Middle frontal gyrus (tissue), 1 donor: ENCODE measurements around the gene DAAM2.

ENCODE experiments used
- DNase-seq: peaks from one replicate; pipeline ENCODE4 v3.0.0-alpha.2; 2015; ENCODE audit warnings: low spot score; ENCODE audit errors: extremely low spot score

Gene DAAM2

DNA sequence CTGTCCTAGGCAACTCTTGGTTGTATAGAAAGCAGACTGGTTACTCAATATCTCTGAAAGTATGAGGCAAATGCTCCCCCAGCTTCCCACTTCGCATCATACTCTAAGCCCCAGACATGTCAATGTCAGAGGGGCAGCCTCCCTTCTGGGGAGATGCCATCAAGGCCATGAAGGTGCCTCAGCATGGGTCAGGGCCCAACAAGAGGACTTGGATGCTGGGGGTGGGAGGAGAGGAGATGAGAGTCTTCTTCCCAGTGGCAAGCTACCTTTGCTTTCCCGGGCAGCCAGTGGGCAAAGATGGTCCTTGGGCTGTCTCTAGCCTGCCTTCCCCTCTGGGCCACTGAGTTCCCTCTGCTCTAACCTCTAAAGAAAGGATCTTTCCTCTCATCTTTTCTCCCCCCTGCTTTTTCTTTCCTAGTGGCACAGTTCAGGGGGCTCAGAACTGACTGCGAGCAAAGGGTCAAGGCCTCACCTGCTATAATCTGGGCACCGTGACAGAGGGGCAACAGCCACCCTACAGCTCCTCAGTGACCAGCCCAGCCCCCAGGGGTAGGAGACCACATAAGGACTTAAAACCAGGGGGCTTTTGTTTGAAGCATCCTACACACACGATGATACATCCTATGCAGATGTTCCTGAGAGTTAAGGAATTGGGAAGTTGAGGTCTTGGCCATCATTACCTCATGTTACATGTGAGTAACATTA lies 115.8 kb downstream of the DAAM2 start:
- DNase-seq, result no peak

DNA sequence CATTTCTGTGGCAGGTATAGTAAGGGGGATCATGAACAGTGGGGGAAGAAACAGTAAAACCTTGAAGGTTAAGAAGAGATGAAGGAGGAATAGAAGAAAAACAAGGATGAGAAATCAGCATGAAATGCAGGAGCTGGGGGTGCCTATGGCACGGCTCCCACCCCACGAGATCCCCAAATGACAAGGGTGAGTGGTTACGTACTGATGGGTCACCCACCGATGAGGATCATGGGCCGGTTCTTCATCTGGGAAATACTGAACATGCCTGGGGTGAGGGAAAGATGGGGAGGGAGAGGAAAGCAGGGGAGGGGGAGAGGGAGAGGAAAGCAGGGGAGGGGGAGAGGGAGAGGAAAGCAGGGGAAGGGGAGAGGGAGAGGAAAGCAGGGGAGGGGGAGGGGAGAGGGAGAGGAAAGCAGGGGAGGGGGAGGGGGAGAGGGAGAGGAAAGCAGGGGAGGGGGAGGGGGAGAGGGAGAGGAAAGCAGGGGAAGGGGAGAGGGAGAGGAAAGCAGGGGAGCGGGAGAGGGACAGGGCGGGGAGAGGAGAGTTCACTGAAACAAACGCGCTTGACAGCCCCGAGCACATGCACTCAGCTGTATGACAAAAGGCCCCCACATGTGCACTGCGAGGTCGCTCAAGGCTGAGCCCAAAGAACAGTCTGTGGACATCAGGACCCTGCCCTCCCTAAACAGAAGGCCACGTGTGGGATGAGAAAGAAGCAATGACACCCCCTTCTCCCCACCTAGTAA lies 116.8 kb downstream of the DAAM2 start:
- DNase-seq, result no peak

DNA sequence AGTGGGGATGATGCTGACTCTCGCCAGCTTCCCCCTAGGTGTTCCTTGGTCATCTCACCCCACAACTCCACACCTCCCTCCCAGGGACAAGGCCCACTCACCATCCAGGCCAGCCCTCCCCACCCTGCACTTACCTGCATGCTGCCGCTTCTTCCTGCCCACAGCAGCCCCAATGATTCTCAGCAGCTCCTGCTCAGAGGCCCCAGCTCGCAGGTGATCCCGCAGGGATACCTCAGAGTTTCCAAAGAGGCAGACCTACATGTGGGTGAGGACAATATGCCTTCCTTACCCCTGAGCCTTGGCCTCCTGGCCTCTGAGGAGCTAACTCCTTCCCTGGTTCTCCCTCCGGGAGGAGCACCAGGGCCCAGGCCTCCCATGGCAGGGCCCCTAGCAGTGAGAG lies 117.5 kb downstream of the DAAM2 start:
- DNase-seq, result no peak

DNA sequence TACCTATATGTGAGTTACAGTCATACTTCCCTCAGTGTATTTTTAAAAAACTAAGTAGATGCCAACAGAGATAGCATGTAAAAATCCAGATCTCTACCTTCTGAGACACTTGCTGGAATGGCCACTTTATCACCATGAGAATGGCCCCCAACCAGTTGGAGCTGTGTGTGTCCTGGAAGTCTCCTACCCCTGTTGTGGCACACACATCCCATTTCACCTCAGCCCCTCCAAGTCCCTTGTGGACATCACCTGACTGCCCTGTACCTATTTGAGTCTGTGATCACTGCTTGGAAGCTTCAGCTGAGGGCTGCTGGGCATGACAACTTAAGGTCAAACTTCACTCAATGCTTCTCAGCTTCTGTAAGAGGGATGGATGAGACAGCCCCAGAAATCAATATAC lies 118.0 kb downstream of the DAAM2 start:
- no peak for DNase-seq

DNA sequence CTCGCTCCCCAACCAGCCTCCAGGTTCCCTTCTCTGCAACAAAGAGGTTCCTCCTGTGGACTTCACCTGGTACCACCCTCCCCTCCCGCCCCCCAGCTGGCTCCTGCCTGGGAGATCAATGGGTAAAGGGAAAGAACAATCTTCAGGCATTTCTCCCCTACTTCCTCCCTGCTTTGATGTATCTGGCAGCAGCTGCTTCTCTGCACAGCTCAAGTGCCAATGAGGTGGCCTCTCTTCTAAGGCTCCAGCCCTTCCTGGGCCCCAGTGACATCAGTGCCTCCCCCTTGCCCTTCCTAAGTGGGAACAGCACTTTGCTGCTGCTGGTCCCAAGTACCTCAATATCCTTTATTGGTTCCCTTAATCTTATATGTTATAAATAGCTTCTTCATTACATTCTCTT lies 118.6 kb downstream of the DAAM2 start:
- no peak for DNase-seq

DNA sequence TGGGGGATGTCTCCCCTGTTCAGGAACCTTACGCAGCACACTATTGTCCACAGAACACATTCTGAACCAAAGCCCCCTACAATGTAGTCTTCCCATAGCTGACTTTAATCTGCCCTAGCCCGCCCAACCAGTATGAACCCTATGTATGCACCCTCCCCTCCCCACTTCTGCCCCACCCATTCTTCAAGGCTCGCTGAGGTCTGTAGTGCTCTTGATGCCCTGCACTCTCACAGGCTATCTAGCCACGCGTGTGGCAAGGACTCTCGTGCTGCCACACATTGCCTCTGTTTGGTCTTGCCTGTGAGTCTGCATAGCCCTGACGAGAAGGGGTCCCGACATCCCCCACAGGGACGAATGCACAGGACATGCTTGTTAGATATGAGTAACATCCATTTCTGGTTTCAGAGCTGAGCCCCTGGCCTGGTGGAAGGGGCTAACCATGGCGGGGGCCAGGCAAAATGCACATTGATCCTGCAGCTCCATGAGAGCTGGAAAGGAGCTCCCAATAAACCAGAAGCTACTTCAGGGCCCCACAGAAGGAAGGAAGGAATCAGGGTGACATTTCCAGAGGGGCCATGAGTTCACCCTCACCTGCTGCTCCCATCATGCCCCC lies 119.4 kb downstream of the DAAM2 start:
- DNase-seq, result no peak

DNA sequence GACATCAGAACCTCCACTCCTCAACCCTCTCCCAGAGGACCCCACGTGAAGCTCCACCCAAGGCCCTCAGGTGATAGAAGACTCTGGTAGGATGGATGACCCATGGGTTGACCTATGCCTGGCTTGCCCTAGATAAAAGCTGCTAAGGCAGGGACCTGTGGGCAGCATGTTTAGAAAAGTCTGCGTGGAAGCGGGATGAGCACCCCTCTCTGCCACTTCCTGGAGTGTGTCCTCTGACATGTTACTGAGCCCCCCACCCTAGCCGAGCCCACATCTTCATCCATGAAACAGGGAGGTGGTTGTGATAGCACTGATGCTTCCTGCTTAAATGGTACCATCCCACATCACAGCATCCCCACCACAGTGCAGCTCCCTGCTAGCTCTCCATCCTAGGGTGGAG lies 120.3 kb downstream of the DAAM2 start:
- no peak for DNase-seq

DNA sequence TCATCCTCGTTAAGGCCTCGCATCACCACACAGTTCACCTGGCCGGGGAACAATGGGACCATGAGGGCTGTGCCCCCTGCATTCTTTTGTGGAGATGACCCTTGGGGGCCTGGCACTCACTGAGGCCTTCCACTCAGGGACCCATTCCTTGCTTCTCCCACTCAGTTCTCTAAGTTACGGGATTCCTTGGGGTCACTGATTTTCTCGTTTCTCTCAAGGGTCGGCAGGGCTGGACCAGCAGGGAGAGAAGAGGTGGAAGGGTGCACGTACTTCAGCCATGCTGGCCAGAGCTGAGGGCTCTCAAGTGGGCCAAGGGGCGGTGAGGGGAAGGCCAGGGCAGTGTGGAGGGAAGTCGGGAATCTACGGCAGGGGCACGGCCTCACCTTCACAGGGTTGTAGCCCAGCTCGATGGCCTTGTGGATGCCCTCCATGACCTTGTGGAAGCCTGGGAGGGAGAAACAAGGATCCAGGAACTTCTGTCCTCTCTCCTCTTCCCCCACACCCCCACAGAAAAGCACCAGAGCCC lies 121.3 kb downstream of the DAAM2 start:
- DNase-seq, result no peak

DNA sequence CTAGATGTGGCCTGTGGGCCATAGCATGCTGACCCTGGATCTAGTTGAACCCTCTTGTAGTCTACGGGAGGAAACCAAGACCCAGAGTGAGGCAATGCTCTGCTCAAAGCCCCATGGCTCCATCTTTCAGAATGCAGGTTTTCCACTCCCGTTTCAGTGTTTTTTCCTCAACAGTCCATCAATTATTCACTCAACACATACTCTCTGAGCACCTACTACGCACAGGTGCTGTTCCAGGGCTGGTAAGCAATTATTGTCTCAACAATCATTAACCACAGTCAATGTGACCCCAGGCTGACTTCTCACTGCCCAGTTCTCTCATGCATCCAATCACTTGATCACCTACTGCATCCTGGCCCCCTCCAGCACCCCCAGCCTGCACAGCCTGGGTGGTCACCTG lies 122.1 kb downstream of the DAAM2 start:
- DNase-seq, result no peak

DNA sequence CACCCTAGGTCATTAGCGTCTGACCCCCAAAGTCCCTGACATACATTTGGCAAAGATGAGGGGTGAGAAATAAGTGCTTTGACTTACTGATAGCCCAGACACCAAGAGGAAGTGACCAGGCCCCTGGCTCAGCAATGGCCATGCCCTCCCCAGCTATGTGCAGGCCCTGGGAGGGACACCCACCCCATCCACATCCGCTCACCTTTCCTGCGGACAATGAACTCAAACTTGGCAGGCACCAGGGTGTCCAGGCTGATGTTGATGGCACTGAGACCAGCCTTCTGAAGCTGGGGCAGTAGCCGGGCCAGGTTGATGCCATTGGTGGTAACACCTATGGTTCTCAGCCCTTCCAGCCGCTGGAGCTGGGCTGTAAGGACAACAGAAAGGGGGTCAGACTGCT lies 123.7 kb downstream of the DAAM2 start:
- DNase-seq, result no peak

DNA sequence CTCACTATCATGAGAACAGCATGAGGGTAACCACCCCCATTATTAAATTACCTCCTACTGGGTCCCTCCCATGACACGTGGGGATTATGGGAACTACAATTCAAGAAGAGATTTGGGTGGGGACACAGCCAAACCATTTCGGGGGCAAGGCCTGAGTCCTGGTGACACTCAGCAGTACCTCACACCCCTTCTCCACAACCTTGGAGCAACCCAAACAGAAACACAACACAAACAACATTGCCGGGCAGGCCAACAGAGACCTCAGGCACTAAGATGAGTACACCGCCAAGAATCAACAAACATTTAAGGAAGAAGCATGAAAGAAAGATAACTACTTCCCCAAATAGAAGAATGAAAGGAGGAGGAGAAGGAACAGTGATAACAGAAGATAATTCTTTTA lies 125.2 kb downstream of the DAAM2 start:
- DNase-seq, result no peak

DNA sequence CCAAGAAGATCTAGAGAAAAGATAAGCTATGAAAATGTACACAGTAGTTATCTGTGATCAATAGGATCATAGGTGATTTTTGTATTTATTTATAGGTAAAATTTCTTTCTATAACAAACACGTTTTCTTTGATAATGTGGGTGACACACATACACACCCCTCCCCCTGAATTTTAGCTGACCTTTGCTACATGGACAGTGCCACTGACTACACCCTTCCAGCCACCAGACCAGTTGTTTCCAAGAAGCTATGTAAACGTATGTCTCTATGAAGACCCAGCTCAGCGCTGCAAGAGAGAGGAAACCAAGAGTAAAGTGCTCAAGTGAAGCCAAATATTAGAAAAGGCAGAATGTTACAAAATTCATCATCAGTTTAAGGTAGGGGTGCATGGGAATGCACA lies 125.8 kb downstream of the DAAM2 start:
- no peak for DNase-seq

DNA sequence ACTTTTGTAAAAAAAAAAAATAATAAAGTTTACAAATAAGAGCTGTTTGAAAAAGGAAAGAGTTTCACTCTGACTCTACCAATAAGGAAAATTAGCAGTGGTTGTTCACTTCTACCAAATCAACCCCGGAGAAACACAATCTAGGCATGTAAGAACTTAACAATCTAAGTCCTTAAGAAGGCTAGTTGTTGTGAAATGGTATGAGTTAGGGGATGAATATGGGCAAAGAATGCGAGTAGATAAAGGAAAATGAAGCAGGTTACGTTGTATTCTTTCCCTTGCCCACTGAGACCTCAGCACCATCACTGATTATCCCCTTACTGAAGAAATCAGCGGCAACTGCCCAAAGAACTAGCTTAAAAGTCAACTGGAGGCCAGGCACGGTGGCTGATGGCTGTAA lies 126.7 kb downstream of the DAAM2 start:
- DNase-seq, result no peak

DNA sequence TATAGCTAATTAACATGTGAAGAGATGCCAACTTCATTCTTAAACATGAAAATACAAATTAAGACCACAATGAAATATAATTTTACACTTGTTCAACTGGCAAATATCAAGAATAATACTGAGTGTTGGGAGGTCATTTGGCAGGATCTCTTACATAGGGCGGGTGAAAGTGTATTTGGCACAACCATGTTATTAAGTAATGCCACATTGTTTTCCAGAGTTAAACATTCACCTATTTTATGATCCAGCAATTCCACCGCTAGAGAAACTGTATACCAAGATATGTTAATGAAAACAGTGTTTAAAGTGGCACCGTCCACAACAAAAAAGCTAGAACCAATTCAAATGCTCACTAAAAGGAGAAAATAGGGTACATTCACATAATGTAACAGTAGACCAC lies 128.0 kb downstream of the DAAM2 start:
- DNase-seq, result no peak

DNA sequence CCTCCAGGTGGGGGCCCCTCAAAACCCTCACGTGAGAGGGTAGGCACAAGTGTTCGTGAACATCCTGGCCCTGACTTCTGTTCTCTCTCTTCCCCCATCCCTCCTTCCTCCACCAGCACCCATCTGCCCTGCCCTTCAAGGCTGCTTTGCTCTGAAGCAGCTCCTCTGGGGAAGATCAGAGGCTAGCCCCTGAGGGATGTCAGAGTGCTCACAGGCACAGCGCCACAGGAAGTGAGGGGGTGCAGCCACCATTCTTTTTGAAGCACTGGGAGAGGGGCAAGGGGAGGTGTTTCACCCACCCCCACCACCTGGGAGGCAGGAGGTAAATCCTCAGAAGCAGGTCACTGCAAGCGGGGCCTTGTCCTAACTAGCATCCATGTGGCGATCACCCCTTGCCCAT lies 130.6 kb downstream of the DAAM2 start:
- DNase-seq, result no peak

DNA sequence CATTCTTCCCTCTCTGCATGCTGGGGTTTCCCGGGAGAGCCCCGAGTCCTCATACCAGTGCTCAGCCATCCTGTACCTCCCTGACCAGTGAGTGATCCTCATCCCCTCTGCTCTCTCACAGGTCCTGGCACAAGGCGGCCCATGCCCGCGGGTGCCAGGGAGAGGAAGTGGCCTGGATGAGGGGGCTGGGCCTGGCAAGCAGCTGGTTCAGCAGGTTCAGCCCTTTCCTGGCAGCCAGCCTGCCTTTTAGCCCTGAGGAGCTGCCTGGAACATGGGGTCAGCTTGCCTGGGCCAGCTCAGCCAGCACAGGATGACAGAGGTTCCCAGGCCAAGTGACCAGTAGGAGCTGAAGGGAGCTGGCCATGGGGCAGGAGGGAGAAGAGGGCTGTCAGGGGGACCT lies 131.2 kb downstream of the DAAM2 start:
- no peak for DNase-seq

DNA sequence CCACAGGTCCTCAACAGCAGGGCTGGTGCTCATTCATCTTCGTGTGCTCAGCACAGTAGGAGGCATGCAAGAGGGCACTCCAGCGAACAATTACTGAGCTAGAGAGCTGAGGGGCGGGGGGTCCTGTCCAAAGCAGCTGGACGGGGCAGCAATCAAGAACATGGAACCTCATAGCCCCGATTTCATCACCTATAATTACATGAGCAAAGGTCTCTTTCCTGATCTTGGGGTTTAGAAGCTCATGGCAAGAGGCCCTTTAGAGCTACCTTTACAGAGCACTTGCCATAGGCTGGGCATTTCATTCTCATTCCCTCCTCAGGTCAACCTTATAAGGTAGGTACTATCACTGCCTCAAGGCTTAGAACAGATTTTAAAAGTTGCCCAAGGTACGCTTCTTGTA lies 131.7 kb downstream of the DAAM2 start:
- no peak for DNase-seq

DNA sequence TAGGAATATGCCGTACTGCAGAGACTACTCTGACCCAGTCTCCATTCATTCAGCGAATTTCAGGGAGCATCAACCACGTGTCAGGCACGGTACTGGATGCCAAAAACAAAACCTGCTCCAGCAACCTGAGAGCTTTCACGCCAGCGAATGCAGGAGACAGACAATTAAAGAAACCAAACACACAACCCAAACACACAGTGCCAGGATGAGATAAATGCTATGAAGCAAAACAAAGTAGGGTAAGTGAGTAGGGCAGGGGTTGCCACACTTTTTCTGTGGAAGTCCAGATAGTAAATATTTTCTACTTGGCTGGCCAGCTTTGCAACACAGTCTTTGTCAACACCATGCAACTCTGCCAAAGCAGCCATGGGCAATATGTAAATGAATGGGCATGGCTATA lies 132.1 kb downstream of the DAAM2 start:
- DNase-seq, result no peak

DNA sequence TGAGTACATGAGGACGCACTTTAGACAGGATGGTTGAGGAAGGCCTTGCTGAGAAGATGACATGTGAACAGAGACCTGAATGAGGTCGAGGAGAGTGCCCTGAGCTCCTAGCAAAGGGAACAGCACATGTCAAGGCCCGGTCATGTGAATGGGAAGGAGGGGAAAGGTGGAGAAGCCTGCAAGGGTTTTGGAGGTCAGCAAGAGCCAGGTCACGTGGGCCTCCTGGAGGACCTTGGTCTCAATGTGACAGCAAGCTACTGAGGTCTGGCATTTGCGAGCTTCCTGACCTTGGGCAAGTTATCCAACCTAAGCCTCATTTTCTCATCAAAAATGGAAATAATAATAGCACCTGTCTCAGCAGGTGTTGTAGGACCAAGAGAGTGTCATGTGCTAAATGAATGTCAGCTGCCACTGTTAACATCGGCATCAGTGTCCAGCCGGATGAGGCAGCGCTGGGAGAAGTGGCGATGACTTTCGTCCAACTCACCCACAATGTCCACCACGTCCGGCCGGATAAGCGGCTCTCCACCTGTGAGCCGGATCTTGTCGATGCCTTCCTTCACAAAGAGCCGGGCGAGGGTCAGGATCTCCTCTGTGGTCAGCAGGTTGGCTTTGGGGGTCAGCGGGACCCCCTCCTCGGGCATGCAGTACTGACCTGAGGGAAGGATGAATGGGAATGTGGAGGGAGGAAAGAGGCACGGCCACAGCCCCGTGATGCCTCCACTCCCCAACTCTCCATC lies 133.2 kb downstream of the DAAM2 start:
- no peak for DNase-seq

DNA sequence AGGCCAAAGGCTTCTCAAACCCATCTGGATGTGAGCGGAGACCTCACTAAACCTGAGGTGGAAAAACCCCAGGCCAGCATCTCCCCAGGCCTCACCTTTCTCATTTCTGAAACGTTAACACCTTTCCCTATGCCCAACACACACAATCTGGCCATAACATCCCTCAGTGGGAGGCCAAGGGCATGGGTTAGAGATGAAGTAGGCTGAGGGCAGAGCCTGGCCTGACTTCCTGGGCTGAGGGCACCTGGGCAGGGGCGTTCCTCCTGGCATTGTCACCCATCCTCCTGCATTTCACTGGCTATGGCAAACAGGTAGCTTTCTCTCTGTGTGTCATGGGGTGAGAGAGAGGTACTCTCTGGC lies 133.7 kb downstream of the DAAM2 start:
- DNase-seq, result no peak

DNA sequence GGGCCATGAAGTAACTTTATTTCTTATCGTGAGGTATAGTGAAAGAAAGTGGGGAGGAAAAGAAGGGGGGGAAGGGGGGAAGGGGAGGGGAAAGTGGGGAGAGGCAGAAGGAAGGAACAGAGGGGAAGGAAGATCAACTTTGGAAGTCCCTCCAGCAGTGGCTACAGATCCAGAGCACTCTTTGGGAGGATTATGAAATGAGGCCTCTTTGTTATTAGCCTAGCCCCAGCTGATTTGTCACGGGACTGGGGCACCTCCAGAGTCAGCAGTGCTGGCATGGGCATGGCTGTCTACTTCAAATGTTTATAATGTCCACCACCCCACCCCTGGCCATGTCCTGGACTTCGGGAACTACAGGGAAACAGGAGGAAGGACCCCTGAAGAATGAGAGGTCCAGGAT lies 134.5 kb downstream of the DAAM2 start:
- no peak for DNase-seq

DNA sequence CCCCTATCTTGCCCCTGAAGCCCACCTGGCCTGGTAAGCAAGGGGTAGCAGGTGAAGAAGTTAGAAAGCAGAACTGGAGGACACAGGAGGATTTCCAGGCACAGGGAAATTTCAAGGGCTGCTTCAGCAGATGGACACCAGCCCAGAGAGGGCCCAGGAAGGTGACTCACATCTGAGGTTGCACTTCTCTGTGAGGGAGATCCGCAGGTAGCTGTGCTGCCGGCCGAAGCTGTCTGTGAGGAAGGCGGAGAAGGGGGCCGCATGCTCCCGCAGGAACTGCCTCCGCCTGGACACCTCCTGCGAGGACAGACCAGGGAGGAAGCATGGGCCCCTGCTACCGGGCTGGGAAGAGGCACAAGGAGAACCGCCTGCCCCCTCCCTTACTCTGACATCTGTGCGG lies 135.0 kb downstream of the DAAM2 start:
- DNase-seq, result no peak
